NB4 (cell line): Measurements from ENCODE around the gene PXN.
"Not testable (repeated sequence)": the region's sequence is repeated elsewhere in the genome, so short reads cannot be mapped to it uniquely, and the experiment has no call there.

ENCODE experiments used
- DNase-seq: peaks from one replicate; pipeline ENCODE4 v3.0.0; 2010; ENCODE audit warnings: low read depth
- H3K4me3 ChIP-seq: one replicate; pipeline ENCODE4 v1.5.1; 2011; ENCODE audit warnings: mild to moderate bottlenecking, low read depth, low read length, moderate library complexity
- MAX ChIP-seq: IDR thresholded peaks from 2 replicates; pipeline ENCODE4 v1.6.1; 2011; ENCODE audit warnings: low read depth, low read length
- MYC ChIP-seq: IDR thresholded peaks from 2 replicates; pipeline ENCODE4 v1.6.1; 2011; ENCODE audit warnings: low read depth, low read length
- POLR2A ChIP-seq: IDR thresholded peaks from 2 replicates; pipeline ENCODE4 v1.6.1; 2011; ENCODE audit warnings: mild to moderate bottlenecking; ENCODE audit not compliant: insufficient read length; ENCODE audit errors: extremely low read depth
- TF ChIP-seq, protein P1 (sequence below): IDR thresholded peaks from one replicate; pipeline ENCODE4 v1.5.1; 2012; ENCODE audit warnings: low read depth, low read length

PXN gene

GRCh38 chr12:120215357-120215735, 50.2 kb downstream of the PXN start:
- no peak overlapping the region for H3K4me3 ChIP-seq
- TF ChIP-seq, protein P1, sequence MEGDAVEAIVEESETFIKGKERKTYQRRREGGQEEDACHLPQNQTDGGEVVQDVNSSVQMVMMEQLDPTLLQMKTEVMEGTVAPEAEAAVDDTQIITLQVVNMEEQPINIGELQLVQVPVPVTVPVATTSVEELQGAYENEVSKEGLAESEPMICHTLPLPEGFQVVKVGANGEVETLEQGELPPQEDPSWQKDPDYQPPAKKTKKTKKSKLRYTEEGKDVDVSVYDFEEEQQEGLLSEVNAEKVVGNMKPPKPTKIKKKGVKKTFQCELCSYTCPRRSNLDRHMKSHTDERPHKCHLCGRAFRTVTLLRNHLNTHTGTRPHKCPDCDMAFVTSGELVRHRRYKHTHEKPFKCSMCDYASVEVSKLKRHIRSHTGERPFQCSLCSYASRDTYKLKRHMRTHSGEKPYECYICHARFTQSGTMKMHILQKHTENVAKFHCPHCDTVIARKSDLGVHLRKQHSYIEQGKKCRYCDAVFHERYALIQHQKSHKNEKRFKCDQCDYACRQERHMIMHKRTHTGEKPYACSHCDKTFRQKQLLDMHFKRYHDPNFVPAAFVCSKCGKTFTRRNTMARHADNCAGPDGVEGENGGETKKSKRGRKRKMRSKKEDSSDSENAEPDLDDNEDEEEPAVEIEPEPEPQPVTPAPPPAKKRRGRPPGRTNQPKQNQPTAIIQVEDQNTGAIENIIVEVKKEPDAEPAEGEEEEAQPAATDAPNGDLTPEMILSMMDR, result no peak
- no peak for TF ChIP-seq MAX
- no peak for TF ChIP-seq MYC
- no peak for TF ChIP-seq POLR2A
- DNase-seq, result no peak

DNA sequence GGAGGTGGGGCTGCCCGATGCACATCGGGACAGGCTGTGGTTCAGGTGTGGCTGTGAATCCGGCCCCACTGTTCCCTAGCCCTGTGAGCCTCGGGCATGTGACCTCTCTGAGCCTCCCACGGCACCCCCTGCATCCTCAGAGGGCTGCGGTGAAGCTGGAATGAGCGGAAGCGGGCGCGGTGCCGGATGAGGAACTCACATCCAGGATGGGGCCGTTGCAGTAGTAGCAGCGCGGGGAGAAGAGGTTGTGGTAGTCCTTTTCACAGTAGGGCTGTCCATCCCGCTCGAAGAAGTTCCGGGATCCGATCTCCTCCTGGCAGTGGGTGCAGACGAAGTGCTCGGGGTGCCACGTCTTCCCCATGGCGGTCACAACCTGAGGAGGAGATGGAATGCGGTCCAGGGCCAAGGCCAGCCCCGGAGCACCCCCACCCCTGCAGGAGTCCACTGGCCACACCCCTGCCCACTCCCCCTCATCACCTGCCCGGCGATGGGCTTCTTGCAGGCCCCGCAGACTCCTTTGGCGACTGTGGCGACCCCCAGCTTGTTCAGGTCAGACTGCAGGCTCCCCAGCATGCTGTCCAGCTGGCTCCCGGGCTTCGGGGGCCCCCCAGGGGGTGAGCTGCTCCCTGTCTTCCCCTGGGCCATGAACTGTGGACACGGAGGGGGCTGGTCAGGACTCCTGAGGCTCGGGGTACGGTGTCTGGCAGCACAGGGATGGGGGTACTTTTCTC, 50.7 kb downstream of the PXN start:
- no peak overlapping the region for H3K4me3 ChIP-seq
- no peak for TF ChIP-seq MYC
- TF ChIP-seq, protein P1, result no peak
- no peak for TF ChIP-seq MAX
- no peak for TF ChIP-seq POLR2A
- peak; percentile 79 for DNase-seq

GRCh38 chr12:120213758-120214157, 51.8 kb downstream of the PXN start:
- H3K4me3 ChIP-seq, result no peak overlapping the region
- no peak for TF ChIP-seq MAX
- no peak for DNase-seq

GRCh38 chr12:120213182-120213581, 52.3 kb downstream of the PXN start:
- DNase-seq, H3K4me3 ChIP-seq: not testable (repeated sequence)

GRCh38 chr12:120212301-120212700, 53.2 kb downstream of the PXN start:
- H3K4me3 ChIP-seq, result no peak overlapping the region
- DNase-seq, result no peak
- TF ChIP-seq POLR2A (no peak), MYC (no peak), MAX (no peak)
- TF ChIP-seq, protein P1, result no peak

DNA sequence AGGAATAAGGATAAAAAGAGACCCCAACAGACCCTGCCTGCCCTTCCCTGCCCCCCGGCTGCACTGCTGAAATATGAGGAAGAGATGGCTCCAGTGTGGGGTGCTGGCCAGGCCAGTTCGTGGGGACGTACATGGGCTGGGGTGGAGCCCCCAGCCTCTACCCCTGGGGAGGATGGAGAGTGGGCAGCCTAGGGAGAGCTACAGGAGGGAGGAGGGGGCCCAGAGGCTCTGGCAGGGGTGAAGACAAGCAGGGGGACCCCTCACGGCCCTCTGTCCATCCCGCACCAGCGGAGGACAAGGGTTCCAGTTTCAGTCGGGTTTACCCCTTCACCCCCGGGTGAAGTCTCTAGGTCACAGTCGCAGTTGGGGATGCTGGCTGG, 53.6 kb downstream of the PXN start:
- no peak overlapping the region for H3K4me3 ChIP-seq
- TF ChIP-seq MAX (no peak), POLR2A (no peak), MYC (no peak)
- TF ChIP-seq, protein P1, result no peak
- no peak for DNase-seq
